Measurements from ENCODE around the gene CD300E. TPM values are rescaled to one million over a fixed set of nuclear protein-coding genes. Genes with fewer than 3 reads are reported as not detected.

Gene CD300E
- total RNA-seq, 1 experiment from 2014 or later = not detected

- intact Hi-C loops (cut with micrococcal nuclease; ENCODE audit: unreplicated experiment) = loop anchor here (10.0 kb wide), 1 partner anchor 205 kb away; no protein-coding TSS in a partner anchor
- Mint-ChIP-seq H3K4me3 (ENCODE audit: low read depth, unreplicated experiment) (no peak overlapping the region), H3K9me3 (ENCODE audit: low read depth, unreplicated experiment) (no peaks in the 10 kb centered on the region), H3K27ac (ENCODE audit: unreplicated experiment) (no peak overlapping the region), H3K4me1 (ENCODE audit: low read depth, unreplicated experiment) (no peaks in the 10 kb centered on the region), H3K36me3 (ENCODE audit: insufficient read depth, unreplicated experiment) (no peaks in the 10 kb centered on the region), H3K27me3 (ENCODE audit: unreplicated experiment) (peaks cover 100% of the 10 kb centered on the region)
- TF ChIP-seq, protein P1, sequence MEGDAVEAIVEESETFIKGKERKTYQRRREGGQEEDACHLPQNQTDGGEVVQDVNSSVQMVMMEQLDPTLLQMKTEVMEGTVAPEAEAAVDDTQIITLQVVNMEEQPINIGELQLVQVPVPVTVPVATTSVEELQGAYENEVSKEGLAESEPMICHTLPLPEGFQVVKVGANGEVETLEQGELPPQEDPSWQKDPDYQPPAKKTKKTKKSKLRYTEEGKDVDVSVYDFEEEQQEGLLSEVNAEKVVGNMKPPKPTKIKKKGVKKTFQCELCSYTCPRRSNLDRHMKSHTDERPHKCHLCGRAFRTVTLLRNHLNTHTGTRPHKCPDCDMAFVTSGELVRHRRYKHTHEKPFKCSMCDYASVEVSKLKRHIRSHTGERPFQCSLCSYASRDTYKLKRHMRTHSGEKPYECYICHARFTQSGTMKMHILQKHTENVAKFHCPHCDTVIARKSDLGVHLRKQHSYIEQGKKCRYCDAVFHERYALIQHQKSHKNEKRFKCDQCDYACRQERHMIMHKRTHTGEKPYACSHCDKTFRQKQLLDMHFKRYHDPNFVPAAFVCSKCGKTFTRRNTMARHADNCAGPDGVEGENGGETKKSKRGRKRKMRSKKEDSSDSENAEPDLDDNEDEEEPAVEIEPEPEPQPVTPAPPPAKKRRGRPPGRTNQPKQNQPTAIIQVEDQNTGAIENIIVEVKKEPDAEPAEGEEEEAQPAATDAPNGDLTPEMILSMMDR (IDR thresholded peaks at IDR 0.05; ENCODE audit: unreplicated experiment) = no peak
- BruUV-seq (replicated peaks) = no TSS peak
- CTCF ChIA-PET = interaction anchor here (3.8 kb wide), 1 partner anchor 77 kb away, joined by 102 read pairs; the partner anchor contains the start of gene RAB37
- no peak for DNase-seq
Observed at GRCh38 chr17:74659889-74660288, 36.4 kb upstream of the CD300E start.

GRCh38 chr17:74658620-74659019, 35.1 kb upstream of the CD300E start:
- no peak overlapping the region for H3K4me3 Mint-ChIP-seq (ENCODE audit: low read depth, unreplicated experiment)
- no TSS peak for BruUV-seq (replicated peaks)
- H3K27me3 Mint-ChIP-seq (ENCODE audit: unreplicated experiment) = peaks cover 100% of the 10 kb centered on the region
- CTCF ChIA-PET = interaction anchor here (2.0 to 3.8 kb wide), 2 partner anchors 78 to 93 kb away, joined by 5 to 102 read pairs; partner anchors contain the start of gene RAB37
- intact Hi-C loops (cut with micrococcal nuclease; ENCODE audit: unreplicated experiment) = loop anchor here (10.0 kb wide), 1 partner anchor 206 kb away; no protein-coding TSS in a partner anchor
- H3K4me1 Mint-ChIP-seq (ENCODE audit: low read depth, unreplicated experiment) = no peaks in the 10 kb centered on the region
- no peaks in the 10 kb centered on the region for H3K9me3 Mint-ChIP-seq (ENCODE audit: low read depth, unreplicated experiment)
- TF ChIP-seq, protein P1 (IDR thresholded peaks at IDR 0.05; ENCODE audit: unreplicated experiment) = no peak
- H3K27ac Mint-ChIP-seq (ENCODE audit: unreplicated experiment) = no peak overlapping the region
- DNase-seq = no peak
- no peaks in the 10 kb centered on the region for H3K36me3 Mint-ChIP-seq (ENCODE audit: insufficient read depth, unreplicated experiment)

GRCh38 chr17:74654742-74655141, 31.2 kb upstream of the CD300E start:
- intact Hi-C loops (cut with micrococcal nuclease; ENCODE audit: unreplicated experiment) = loop anchor here (10.0 kb wide), 1 partner anchor 210 kb away; no protein-coding TSS in a partner anchor
- DNase-seq = no peak
- H3K4me1 Mint-ChIP-seq (ENCODE audit: low read depth, unreplicated experiment) = no peaks in the 10 kb centered on the region
- peaks cover 100% of the 10 kb centered on the region for H3K27me3 Mint-ChIP-seq (ENCODE audit: unreplicated experiment)
- no peak overlapping the region for H3K4me3 Mint-ChIP-seq (ENCODE audit: low read depth, unreplicated experiment)
- BruUV-seq (replicated peaks) = no TSS peak
- H3K27ac Mint-ChIP-seq (ENCODE audit: unreplicated experiment) = no peak overlapping the region
- H3K9me3 Mint-ChIP-seq (ENCODE audit: low read depth, unreplicated experiment) = no peaks in the 10 kb centered on the region
- CTCF ChIA-PET = interaction anchor here (0.6 to 1.1 kb wide), 3 partner anchors 82 to 188 kb away, joined by 3 read pairs; no protein-coding TSS in a partner anchor
- H3K36me3 Mint-ChIP-seq (ENCODE audit: insufficient read depth, unreplicated experiment) = no peaks in the 10 kb centered on the region
- TF ChIP-seq, protein P1 (IDR thresholded peaks at IDR 0.05; ENCODE audit: unreplicated experiment) = no peak

GRCh38 chr17:74652020-74652419, 28.5 kb upstream of the CD300E start:
- Mint-ChIP-seq H3K4me3 (ENCODE audit: low read depth, unreplicated experiment) (no peak overlapping the region), H3K27me3 (ENCODE audit: unreplicated experiment) (peaks cover 94% of the 10 kb centered on the region), H3K9me3 (ENCODE audit: low read depth, unreplicated experiment) (no peaks in the 10 kb centered on the region), H3K36me3 (ENCODE audit: insufficient read depth, unreplicated experiment) (no peaks in the 10 kb centered on the region), H3K27ac (ENCODE audit: unreplicated experiment) (no peak overlapping the region), H3K4me1 (ENCODE audit: low read depth, unreplicated experiment) (no peaks in the 10 kb centered on the region)
- intact Hi-C loops (cut with micrococcal nuclease; ENCODE audit: unreplicated experiment) = loop anchor here (10.0 kb wide), 1 partner anchor 213 kb away; no protein-coding TSS in a partner anchor
- TF ChIP-seq, protein P1 (IDR thresholded peaks at IDR 0.05; ENCODE audit: unreplicated experiment) = no peak
- BruUV-seq (replicated peaks) = no TSS peak
- CTCF ChIA-PET = no interaction called here
- DNase-seq = no peak
